ENCODE data around the gene KCNG2.

KCNG2 gene

DNA sequence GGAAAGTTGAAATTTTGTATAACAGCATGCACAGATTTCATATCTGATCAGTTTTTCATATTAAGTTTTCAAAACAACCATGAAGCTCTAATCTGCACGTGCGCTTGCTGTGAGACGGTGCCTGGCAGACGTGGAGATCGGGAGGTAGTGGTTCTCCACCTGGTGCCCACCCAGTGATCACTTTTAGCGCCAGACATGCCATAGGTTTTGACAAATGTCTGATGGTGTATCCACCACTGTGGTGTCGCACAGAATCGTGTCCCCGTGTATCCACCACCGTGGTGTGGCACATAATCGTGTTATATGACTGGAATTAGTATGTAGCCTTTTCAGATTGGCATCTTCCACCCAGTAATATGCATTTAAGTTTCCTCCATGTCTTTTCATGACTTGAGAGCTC lies 40.9 kb upstream of the KCNG2 start:
- CTCF ChIA-PET, result no interaction called here
- no peaks in the 10 kb centered on the region for H3K4me1 Mint-ChIP-seq
- peaks cover 40% of the 10 kb centered on the region for H3K36me3 Mint-ChIP-seq

DNA sequence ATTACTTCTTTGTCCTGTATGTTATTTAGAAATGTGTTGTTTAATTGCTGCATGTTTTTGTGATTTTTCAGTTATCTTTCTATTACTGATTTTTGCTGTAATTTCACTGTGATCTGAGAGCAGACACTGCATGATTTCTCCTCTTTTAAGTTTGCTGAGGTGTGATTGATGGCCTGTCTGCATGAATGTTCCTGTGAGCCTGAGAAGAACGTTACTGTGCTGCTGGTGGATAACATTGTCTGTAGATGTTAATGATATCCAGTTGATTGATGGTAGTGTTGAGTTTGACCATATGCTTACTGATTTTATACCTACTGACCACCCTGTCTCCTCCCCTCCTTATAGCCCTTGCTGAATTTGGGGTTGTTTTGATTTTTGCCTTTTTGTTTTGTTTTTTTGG lies 37.4 kb upstream of the KCNG2 start:
- Mint-ChIP-seq H3K36me3 (peaks cover 19% of the 10 kb centered on the region), H3K27me3 (no peaks in the 10 kb centered on the region), H3K4me1 (no peaks in the 10 kb centered on the region), H3K4me3 (no peak overlapping the region), H3K27ac (no peak overlapping the region), H3K9me3 (peaks cover 30% of the 10 kb centered on the region)
- CTCF ChIA-PET, result no interaction called here
- no peak for DNase-seq

More for the DNA sequence above, 40.9 kb upstream of the KCNG2 start:
- Mint-ChIP-seq H3K4me3 (no peak overlapping the region), H3K27ac (no peak overlapping the region), H3K27me3 (no peaks in the 10 kb centered on the region), H3K9me3 (peaks cover 19% of the 10 kb centered on the region)
- no peak for DNase-seq

DNA sequence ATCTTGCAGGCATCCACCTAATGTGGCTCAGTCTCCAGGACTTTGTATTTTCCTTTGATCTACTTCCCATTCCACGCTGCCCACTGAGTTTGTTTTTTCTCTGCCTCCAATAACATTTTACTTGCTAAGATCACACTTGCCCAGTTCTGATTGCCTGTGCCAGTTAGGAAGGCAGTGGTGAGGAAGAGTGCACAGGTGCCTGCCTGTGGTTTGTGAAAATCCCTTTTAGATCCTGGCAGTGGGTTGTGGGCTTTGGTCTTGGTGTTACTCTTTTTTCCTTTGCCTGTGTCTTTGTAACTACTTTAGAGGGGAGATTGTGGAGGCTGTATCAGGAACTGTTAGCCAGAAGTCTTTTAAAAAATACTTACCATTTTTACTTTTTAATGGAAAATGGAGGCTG lies 36.9 kb upstream of the KCNG2 start:
- Mint-ChIP-seq H3K36me3 (peaks cover 15% of the 10 kb centered on the region), H3K9me3 (peaks cover 31% of the 10 kb centered on the region), H3K27me3 (peaks cover 1% of the 10 kb centered on the region), H3K4me1 (no peaks in the 10 kb centered on the region), H3K27ac (no peak overlapping the region), H3K4me3 (no peak overlapping the region)
- DNase-seq, result no peak
- CTCF ChIA-PET, result no interaction called here

DNA sequence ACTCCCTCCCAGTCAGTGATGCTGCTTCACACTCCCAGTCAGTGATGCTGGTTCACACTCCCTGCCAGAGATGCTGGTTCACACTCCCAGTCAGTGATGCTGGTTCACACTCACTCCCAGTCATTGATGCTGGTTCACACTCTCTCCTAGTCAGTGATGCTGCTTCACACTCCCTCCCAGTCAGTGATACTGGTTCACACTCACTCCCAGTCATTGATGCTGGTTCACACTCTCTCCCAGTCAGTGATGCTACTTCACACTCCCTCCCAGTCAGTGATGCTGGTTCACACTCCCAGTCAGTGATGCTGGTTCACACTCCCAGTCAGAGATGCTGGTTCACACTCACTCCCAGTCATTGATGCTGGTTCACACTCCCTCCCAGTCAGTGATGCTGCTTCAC lies 34.3 kb upstream of the KCNG2 start:
- H3K4me1 Mint-ChIP-seq, result no peaks in the 10 kb centered on the region
- no peak overlapping the region for H3K4me3 Mint-ChIP-seq
- H3K27ac Mint-ChIP-seq, result no peak overlapping the region
- no peak for DNase-seq
- peaks cover 22% of the 10 kb centered on the region for H3K27me3 Mint-ChIP-seq
- H3K9me3 Mint-ChIP-seq, result peaks cover 32% of the 10 kb centered on the region
- peaks cover 4% of the 10 kb centered on the region for H3K36me3 Mint-ChIP-seq
- CTCF ChIA-PET, result no interaction called here

DNA sequence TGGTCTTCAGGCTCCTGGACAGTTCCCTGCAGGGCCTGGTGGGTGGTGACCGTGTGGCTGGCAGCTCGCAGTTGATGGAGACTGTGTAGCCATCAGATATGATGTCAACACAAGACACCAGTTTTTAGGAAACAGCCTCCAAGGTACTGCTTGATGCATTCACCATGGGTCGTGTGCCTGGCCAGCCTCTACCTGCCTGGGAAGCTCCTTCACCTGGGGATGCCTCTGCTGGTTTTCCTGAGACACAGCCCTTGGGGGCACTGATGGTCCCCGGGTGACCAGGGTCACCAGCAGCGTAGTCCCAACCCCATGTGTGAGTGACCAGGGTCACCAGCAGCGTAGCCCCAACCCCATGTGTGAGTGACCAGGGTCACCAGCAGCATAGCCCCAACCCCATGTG lies 33.6 kb upstream of the KCNG2 start:
- no peak for DNase-seq
- Mint-ChIP-seq H3K27ac (no peak overlapping the region), H3K27me3 (peaks cover 22% of the 10 kb centered on the region), H3K4me3 (no peak overlapping the region), H3K36me3 (peaks cover 4% of the 10 kb centered on the region), H3K4me1 (no peaks in the 10 kb centered on the region), H3K9me3 (peaks cover 30% of the 10 kb centered on the region)
- CTCF ChIA-PET, result no interaction called here

- DNase-seq, result no peak
- Mint-ChIP-seq H3K36me3 (no peaks in the 10 kb centered on the region), H3K4me1 (no peaks in the 10 kb centered on the region), H3K4me3 (no peak overlapping the region), H3K27me3 (peaks cover 28% of the 10 kb centered on the region), H3K27ac (no peak overlapping the region), H3K9me3 (peaks cover 29% of the 10 kb centered on the region)
- CTCF ChIA-PET, result no interaction called here
These were observed 32.1 kb upstream of the KCNG2 start for GRCh38 chr18:79765491-79766245.

DNA sequence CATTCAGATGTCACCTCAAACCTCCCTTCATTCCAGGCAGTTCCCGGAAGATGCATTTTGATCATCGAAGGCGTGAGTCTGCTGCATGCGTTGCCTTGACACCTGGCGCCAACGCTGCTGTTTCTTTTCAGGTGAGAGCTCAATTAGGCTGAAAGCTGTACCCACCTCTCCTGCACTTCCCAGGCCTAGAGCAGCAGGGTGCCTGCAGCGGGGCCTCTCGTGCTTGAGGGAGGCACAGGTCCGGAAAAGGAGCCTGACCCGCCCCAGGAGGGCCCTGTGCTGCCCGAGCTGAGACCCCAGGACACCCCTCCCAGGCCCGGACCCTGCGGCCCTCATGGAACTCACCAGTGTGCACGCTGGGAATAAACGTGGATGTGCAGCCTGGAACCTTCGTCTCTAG lies 31.4 kb upstream of the KCNG2 start:
- Mint-ChIP-seq H3K27ac (no peak overlapping the region), H3K9me3 (peaks cover 26% of the 10 kb centered on the region), H3K4me3 (no peak overlapping the region), H3K4me1 (no peaks in the 10 kb centered on the region), H3K36me3 (no peaks in the 10 kb centered on the region), H3K27me3 (peaks cover 28% of the 10 kb centered on the region)
- DNase-seq, result no peak
- CTCF ChIA-PET, result no interaction called here

DNA sequence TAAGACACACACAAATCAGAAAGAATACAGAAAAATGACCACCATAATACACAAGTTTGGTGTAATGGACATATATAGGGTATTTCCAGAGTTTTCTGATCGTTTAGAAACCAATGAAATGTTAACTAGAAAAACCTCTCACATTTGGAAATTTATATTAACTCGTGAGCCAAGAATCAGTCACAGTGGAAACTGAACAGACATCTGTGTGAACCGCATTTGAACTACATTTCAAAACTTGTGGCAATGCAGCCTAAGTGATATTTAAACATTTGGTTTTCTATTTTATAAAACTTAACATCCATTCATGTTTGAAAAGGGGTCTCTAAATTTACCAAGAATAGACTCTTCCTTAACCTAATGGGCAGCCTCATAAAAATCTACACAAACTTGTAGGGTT lies 29.0 kb upstream of the KCNG2 start:
- CTCF ChIA-PET, result no interaction called here
- no peak for DNase-seq
- Mint-ChIP-seq H3K27me3 (peaks cover 32% of the 10 kb centered on the region), H3K27ac (no peak overlapping the region), H3K4me1 (no peaks in the 10 kb centered on the region), H3K4me3 (no peak overlapping the region), H3K36me3 (no peaks in the 10 kb centered on the region), H3K9me3 (peaks cover 11% of the 10 kb centered on the region)

DNA sequence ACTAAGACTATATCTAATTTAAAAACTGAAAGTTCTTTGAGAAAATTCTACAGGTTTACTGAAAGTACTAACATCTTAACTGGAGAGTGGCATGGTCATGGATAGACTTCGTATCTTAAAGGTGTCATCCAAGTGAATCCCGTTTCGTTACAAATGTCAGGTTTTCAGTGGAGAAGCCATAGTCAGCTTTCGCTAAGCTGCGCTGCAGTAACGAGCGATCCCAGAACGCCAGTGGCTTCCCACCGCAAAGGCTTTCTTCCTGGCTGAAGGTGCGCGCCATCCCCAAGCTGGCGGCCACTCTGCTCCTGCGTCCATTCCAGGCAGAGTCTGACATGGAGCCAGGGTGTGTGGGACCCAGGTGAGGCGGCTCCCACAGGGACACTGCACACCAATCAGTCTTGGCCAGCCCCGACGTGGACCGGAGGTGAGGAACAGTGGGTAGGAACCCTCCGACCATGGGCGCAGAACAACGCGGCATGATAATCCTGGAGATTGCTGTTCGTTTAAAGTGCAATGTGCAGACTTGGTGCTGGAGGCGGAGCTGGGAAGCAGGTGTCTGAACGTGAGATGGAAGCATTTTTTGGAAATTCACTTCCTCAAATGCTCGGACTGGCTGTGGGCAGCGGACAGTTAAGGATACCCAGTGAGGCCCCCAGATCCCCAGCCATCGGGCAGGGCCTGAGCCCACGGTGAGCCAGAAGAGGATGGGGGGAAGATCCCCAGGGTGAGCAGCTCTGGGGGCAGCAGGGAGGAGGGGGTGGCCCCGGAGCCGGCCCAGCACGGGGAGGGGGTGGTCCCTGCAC lies 27.8 kb upstream of the KCNG2 start:
- no peak for DNase-seq
- CTCF ChIA-PET, result no interaction called here
- Mint-ChIP-seq H3K4me1 (no peaks in the 10 kb centered on the region), H3K36me3 (no peaks in the 10 kb centered on the region), H3K9me3 (peaks cover 11% of the 10 kb centered on the region), H3K27ac (no peak overlapping the region), H3K4me3 (no peak overlapping the region), H3K27me3 (peaks cover 32% of the 10 kb centered on the region)

DNA sequence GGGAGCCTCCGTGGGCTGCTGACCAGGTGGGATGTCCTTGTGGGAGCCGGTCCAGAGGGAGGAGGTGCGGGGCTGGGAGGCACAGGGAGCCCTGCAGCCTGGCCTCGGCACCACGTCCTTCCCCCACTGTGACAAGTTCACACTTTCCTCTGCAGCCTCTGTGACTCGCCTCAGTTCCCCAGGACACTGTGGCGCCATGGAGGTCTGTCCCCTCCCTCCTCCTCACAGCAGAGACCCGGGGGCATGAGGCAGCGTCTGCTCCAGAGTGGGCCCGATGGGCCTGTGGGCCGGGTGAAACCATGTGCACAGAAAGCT lies 27.3 kb upstream of the KCNG2 start:
- no peaks in the 10 kb centered on the region for H3K4me1 Mint-ChIP-seq
- CTCF ChIA-PET, result no interaction called here
- no peaks in the 10 kb centered on the region for H3K36me3 Mint-ChIP-seq
- H3K9me3 Mint-ChIP-seq, result peaks cover 11% of the 10 kb centered on the region
- no peak for DNase-seq
- no peak overlapping the region for H3K27ac Mint-ChIP-seq
- no peak overlapping the region for H3K4me3 Mint-ChIP-seq
- H3K27me3 Mint-ChIP-seq, result peaks cover 32% of the 10 kb centered on the region

DNA sequence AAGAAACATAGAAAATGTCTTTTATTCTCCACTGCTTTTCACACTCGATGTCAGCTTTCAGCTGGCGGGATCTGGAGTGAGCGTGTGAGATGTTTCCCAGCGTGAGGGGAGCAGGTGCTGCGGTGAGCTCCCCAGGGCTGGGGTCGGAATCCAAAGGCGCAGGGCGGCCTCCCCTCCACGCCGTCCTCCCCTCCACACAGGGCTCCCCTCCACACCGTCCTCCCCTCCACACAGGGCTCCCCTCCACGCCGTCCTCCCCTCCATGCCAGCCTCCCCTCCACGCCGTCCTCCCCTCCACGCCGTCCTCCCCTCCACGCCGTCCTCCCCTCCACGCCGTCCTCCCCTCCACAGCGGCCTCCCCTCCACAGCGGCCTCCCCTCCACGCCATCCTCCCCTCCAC lies 26.9 kb upstream of the KCNG2 start:
- H3K4me3 Mint-ChIP-seq, result no peak overlapping the region
- CTCF ChIA-PET, result no interaction called here
- H3K27me3 Mint-ChIP-seq, result peaks cover 32% of the 10 kb centered on the region
- H3K9me3 Mint-ChIP-seq, result peaks cover 11% of the 10 kb centered on the region
- H3K36me3 Mint-ChIP-seq, result no peaks in the 10 kb centered on the region
- H3K4me1 Mint-ChIP-seq, result no peaks in the 10 kb centered on the region
- no peak for DNase-seq
- H3K27ac Mint-ChIP-seq, result no peak overlapping the region

DNA sequence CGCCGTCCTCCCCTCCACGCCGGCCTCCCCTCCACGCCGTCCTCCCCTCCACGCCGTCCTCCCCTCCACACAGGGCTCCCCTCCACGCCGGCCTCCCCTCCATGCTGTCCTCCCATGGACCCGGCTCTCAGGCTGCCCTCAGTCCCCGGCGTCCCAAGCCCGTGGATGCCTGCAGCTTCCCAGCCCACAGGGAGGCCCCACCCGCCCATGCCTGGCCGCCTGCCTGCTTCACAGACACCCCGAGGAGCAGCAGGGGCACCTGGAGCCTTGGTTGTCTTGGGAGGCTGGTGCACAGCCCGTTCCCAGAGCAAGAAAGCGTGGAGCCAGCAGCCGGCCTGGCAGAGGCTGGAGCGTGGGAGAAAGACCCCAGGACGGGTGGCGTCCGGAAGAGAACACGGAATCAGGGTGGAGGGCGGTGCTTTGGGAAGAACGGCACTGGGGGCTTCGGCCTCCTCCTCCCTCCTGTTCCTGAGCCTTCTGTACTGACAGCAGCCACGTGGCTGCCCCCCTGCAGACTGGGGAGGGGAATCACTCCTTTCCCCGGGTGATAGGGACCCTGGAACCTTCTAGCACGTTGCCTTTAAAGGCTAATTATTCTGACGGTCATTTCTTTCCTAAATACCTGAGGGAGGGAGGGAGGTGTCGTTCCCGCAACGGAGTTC lies 26.2 kb upstream of the KCNG2 start:
- no peak overlapping the region for H3K27ac Mint-ChIP-seq
- H3K9me3 Mint-ChIP-seq, result peaks cover 10% of the 10 kb centered on the region
- no peak overlapping the region for H3K4me3 Mint-ChIP-seq
- H3K36me3 Mint-ChIP-seq, result no peaks in the 10 kb centered on the region
- no peaks in the 10 kb centered on the region for H3K4me1 Mint-ChIP-seq
- H3K27me3 Mint-ChIP-seq, result peaks cover 26% of the 10 kb centered on the region
- CTCF ChIA-PET, result no interaction called here
- no peak for DNase-seq

DNA sequence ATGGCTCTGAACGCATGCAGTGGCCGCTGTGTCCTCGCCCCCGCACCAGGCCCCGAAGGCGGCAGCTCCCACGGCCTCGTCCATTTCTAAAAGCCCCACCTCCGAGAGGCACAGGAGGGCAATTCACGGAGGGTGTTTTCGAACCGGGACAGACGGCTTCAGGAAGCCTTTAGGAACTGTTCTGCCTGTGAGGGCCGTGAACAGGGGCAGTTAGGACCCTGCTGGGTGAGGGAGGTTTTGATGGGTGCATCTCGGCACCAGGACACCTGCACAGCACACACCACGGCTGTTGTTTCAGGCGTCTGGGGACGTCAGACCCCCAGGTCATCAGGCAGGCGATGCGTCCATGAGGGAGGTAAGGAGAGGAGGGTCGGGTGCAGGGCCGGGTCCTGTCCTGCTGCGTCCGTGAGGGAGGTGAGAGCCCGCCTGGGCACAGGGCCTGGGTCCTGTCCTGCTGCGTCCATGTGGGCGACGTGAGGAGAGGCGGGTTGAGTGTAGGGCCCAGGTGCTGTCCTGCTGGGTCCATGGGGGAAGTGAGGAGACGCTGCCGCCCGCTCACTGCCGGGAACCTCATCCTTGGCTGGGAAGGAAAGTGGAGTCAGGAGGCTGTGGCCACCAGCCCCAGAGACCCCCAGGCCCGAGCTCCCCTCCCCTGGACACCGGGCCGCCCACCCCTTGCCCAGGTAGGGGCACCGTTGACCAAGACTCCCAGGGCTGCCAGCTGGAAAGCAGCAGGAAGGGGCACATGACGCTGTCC lies 25.5 kb upstream of the KCNG2 start:
- DNase-seq, result no peak
- CTCF ChIA-PET, result no interaction called here
- Mint-ChIP-seq H3K27ac (no peak overlapping the region), H3K9me3 (peaks cover 8% of the 10 kb centered on the region), H3K27me3 (peaks cover 19% of the 10 kb centered on the region), H3K4me1 (no peaks in the 10 kb centered on the region), H3K4me3 (no peak overlapping the region), H3K36me3 (no peaks in the 10 kb centered on the region)

DNA sequence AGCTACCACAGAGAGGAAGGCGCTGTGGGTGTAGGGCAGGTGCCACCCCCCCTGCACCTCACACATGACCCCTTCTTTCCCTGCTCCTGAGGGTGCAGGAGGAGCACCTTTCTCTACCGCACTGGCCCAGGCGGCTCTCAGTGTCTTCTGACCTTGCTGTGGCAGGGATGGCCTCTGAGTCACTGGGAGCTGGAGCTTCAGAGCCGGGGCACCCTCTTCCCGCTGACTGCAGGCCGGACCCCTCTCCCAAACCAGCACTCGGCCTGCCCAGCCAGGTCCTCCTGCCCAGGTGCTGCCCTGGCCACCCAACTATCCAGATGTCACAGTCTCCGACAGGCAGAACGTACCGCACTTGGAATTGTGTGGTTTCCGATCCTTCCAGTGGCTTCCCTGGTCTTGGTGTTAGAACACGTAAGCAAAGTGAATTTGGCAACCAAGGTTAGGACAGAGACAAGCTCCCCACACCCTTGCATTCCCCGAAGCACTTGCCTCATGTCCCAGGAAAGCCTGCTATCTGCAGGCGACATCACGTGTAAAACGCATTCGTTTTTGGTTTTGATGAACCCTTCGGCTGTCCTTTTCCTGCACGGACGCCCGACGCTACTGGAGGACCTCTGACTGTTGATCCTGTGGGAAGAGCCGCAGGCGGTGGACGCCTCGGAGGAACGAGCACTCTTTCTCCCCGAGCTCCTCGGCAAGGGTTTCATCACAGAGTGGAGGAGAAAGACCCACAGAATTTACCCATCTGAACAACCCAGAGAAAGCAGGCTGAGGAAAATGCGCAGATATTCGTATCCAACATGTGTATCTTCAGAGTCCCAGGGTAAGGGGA lies 24.7 kb upstream of the KCNG2 start:
- peak; percentile 7 for DNase-seq
- H3K36me3 Mint-ChIP-seq, result no peaks in the 10 kb centered on the region
- peaks cover 5% of the 10 kb centered on the region for H3K9me3 Mint-ChIP-seq
- peaks cover 16% of the 10 kb centered on the region for H3K27me3 Mint-ChIP-seq
- CTCF ChIA-PET, result no interaction called here
- H3K4me3 Mint-ChIP-seq, result no peak overlapping the region
- no peak overlapping the region for H3K27ac Mint-ChIP-seq
- H3K4me1 Mint-ChIP-seq, result no peaks in the 10 kb centered on the region
